CD4-positive, alpha-beta T cell (primary cell): ENCODE data around the gene KCNMB4. TPM values are rescaled to one million over a fixed set of nuclear protein-coding genes. Genes with fewer than 3 reads are reported as not detected.

Experiments used
- ATAC-seq: fragments of 200-7000 bp; cut with Tn5 transposase; one replicate; pipeline ENCODE4 v1.10.0; 2022; ENCODE audit warnings: mild to moderate bottlenecking; ENCODE audit not compliant: poor library complexity
- CTCF ChIA-PET: fragments of 350-600 bp; sonication (Branson Sonifier 250); formaldehyde crosslinking; loops from one replicate; lab custom pipeline; 2021; ENCODE audit warnings: antibody characterized with exemption, inconsistent platforms; lab: Charles Lee
- POLR2A ChIA-PET: fragments of 350-600 bp; sonication (Branson Sonifier 250); formaldehyde crosslinking; loops from one replicate; lab custom pipeline; 2021; ENCODE audit warnings: antibody characterized with exemption, inconsistent platforms; lab: Charles Lee
- DNase-seq, 14 experiments: peaks; one replicate each; pipeline ENCODE4 v3.0.0-alpha.2; 2013 to 2020; ENCODE audit warnings: mixed read lengths in 2 of 14
- H3K27ac ChIP-seq, 2 donors: one replicate each; pipeline versions ENCODE4 v1.5.1 to v1.7.0; 2013; ENCODE audit warnings: low read length in 2 of 2, low read depth in 1 of 2, mild to moderate bottlenecking in 1 of 2
- H3K27me3 ChIP-seq, 2 experiments: 1 replicate in 1 of 2; 2 replicates in 1 of 2; pipeline versions ENCODE4 v1.6.1 to v1.7.0; 2013; ENCODE audit warnings: low read length in 2 of 2, control low read depth in 1 of 2, mild to moderate bottlenecking in 1 of 2, moderate library complexity in 1 of 2; ENCODE audit not compliant: insufficient read depth in 2 of 2, control insufficient read depth in 1 of 2
- H3K36me3 ChIP-seq: one replicate; pipeline ENCODE4 v1.6.1; 2013; ENCODE audit warnings: low read length, control low read depth; ENCODE audit not compliant: insufficient read depth
- H3K4me1 ChIP-seq: one replicate; pipeline ENCODE4 v1.6.1; 2013; ENCODE audit warnings: low read length, control low read depth; ENCODE audit not compliant: insufficient read depth
- H3K4me3 ChIP-seq: one replicate; pipeline ENCODE4 v1.5.1; 2013; ENCODE audit warnings: mild to moderate bottlenecking, low read length, moderate library complexity
- H3K9me3 ChIP-seq, 2 experiments: 1 replicate in 1 of 2; 2 replicates in 1 of 2; pipeline versions ENCODE4 v1.6.1 to v1.7.0; 2013; ENCODE audit warnings: low read length in 2 of 2, mild to moderate bottlenecking in 2 of 2, control low read depth in 1 of 2, moderate library complexity in 1 of 2; ENCODE audit not compliant: control insufficient read depth in 1 of 2, insufficient read depth in 1 of 2
- H3K27ac Mint-ChIP-seq: one replicate; pipeline ENCODE4 v1.8.0; 2020; ENCODE audit warnings: mixed read lengths
- H3K27me3 Mint-ChIP-seq: one replicate; pipeline ENCODE4 v1.8.0; 2021; ENCODE audit warnings: mixed read lengths
- H3K36me3 Mint-ChIP-seq: one replicate; pipeline ENCODE4 v1.8.0; 2021; ENCODE audit warnings: low read depth, mixed read lengths
- H3K4me1 Mint-ChIP-seq: one replicate; pipeline ENCODE4 v1.8.0; 2021; ENCODE audit warnings: low read depth, mixed read lengths
- H3K4me3 Mint-ChIP-seq: one replicate; pipeline ENCODE4 v1.8.0; 2020; ENCODE audit warnings: mild to moderate bottlenecking, mixed read lengths
- H3K9me3 Mint-ChIP-seq: one replicate; pipeline ENCODE4 v1.8.0; 2020; ENCODE audit warnings: mixed read lengths
- CTCF ChIP-seq: fragments of 200-600 bp; IDR thresholded peaks from one replicate; pipeline ENCODE4 v1.8.0; 2022; ENCODE audit warnings: antibody characterized with exemption, mild to moderate bottlenecking
- intact Hi-C, 2 experiments: fragments of 100-400 bp; cut with DNase I in 1 of 2; cut with micrococcal nuclease in 1 of 2; formaldehyde crosslinking; loops; one replicate each; pipeline versions ENCODE4 v1.15.1 to v1.9.0; 2023 to 2025; cut with DNase I, micrococcal nuclease
- total RNA-seq, 174 experiments: library from RNA in 2 of 174; stranded (reverse) in 2 of 174; gene quantifications; one replicate each; pipeline ENCODE4 v1.2.3 and lab custom pipeline; 2021 to 2026

Gene KCNMB4
- total RNA-seq, 2 experiments from 2014 or later, result 0.53 to 0.71 TPM

DNA sequence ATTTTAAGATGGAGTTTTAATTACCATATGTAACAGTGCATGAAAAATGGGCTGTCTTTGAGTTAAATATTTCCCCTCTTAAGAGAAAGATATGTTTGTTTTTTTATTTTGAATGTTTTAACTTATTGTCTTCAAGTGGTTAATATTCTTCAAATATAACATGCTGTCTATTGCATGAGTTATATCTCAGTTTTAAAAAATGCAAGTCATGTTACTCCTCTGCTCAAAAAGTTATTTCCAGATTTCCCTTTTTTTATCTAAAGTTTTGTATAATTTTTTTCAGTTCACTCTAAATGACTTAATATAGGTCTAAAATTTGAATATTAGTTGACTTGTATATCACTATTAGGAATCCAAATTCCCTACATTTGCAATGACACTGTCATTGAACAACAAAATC, 5.9 kb upstream of the KCNMB4 start:
- CTCF ChIA-PET, result no interaction called here
- no peak overlapping the region for H3K27ac ChIP-seq
- no peaks in the 10 kb centered on the region for H3K9me3 ChIP-seq
- Mint-ChIP-seq H3K4me1 (peaks cover 17% of the 10 kb centered on the region), H3K36me3 (peaks cover 4% of the 10 kb centered on the region), H3K4me3 (no peak overlapping the region), H3K9me3 (no peaks in the 10 kb centered on the region), H3K27me3 (peaks cover 5% of the 10 kb centered on the region), H3K27ac (no peak overlapping the region)
- H3K27me3 ChIP-seq, result peaks cover 0 to 7% of the 10 kb centered on the region in 2 experiments
- POLR2A ChIA-PET, result interaction anchor here (0.6 kb wide), 1 partner anchor 142 kb away, joined by 3 read pairs; no protein-coding TSS in a partner anchor
- H3K4me3 ChIP-seq, result no peak overlapping the region
- ATAC-seq (no peak), DNase-seq (no peak)
- H3K4me1 ChIP-seq, result peaks cover 3% of the 10 kb centered on the region
- H3K36me3 ChIP-seq, result no peaks in the 10 kb centered on the region
- intact Hi-C loops, result loop anchor here in 1 of 2 experiments (10.0 kb wide), 2 partner anchors 775 to 1305 kb away; partner anchors contain the start of genes CCT2, THAP2 and ZFC3H1
- no peak for TF ChIP-seq CTCF

DNA sequence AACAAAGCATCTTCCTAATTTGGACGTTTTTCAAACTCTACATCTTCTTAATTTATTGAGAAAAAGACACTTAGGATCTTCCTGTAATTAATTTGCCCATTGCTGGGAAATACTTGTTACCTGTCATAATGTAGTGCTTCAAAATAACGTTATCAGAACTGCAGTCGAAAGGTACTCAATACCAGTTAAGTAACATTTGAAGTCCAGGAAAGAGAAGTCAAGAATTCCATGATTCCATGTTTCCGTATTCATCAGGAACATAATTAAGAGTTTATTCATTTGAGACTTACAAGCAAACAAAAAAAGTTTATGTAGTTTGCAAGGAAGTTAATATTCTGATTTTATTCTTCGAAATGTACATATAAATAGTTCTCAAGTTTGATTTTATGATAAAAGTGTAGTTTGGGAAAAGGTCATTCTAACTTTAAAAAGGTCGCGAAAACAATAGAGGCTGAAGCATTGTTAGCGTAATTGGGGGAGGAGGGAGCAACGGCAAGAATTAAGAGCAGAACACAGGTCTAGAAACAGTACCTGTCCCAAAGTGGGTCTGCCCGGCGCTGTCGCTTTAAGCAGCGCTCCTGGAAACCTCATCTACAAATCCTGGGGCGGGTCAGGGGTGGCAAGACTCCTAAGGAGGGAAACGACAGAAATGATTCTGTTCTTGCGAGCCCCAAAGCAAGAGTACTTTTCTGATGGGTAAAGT, 1.2 kb upstream of the KCNMB4 start:
- peaks cover 0 to 7% of the 10 kb centered on the region in 2 experiments for H3K27me3 ChIP-seq
- no peak for TF ChIP-seq CTCF
- Mint-ChIP-seq H3K36me3 (peaks cover 10% of the 10 kb centered on the region), H3K4me1 (peaks cover 33% of the 10 kb centered on the region), H3K9me3 (no peaks in the 10 kb centered on the region), H3K4me3 (peak overlapping the region; percentile 79), H3K27ac (peak overlapping the region; percentile 12), H3K27me3 (peaks cover 5% of the 10 kb centered on the region)
- H3K36me3 ChIP-seq, result no peaks in the 10 kb centered on the region
- H3K27ac ChIP-seq, result no peak overlapping the region
- CTCF ChIA-PET, result no interaction called here
- POLR2A ChIA-PET, result interaction anchor here (0.5 to 3.2 kb wide), 5 partner anchors 8 to 122 kb away, joined by 3 to 32 read pairs (median 8); partner anchors contain the start of gene CNOT2
- peak overlapping the region; percentile 63 for H3K4me3 ChIP-seq
- intact Hi-C loops, result loop anchor here in 1 of 2 experiments (2.0 to 10.0 kb wide), 3 partner anchors 122 to 1300 kb away; partner anchors contain the start of genes CCT2, CNOT2, THAP2 and ZFC3H1
- DNase-seq, result no peak
- ATAC-seq, result no peak
- H3K4me1 ChIP-seq, result peaks cover 18% of the 10 kb centered on the region
- H3K9me3 ChIP-seq, result no peaks in the 10 kb centered on the region

- Mint-ChIP-seq H3K4me3 (peak overlapping the region; percentile 79), H3K36me3 (peaks cover 10% of the 10 kb centered on the region), H3K9me3 (no peaks in the 10 kb centered on the region), H3K27ac (peak overlapping the region; percentile 12), H3K27me3 (peaks cover 5% of the 10 kb centered on the region), H3K4me1 (peaks cover 33% of the 10 kb centered on the region)
- Histone ChIP-seq H3K27ac (no peak overlapping the region), H3K36me3 (no peaks in the 10 kb centered on the region), H3K4me1 (peaks cover 18% of the 10 kb centered on the region), H3K27me3 (peaks cover 0 to 7% of the 10 kb centered on the region in 2 experiments), H3K9me3 (no peaks in the 10 kb centered on the region), H3K4me3 (peak overlapping the region; percentile 63)
- CTCF ChIA-PET, result no interaction called here
- POLR2A ChIA-PET, result interaction anchor here (0.5 to 3.2 kb wide), 4 partner anchors 8 to 122 kb away, joined by 3 to 32 read pairs (median 14); partner anchors contain the start of gene CNOT2
- no peak for ATAC-seq
- TF ChIP-seq CTCF, result no peak
- DNase-seq, result no peak
- intact Hi-C loops, result loop anchor here in 1 of 2 experiments (2.0 to 10.0 kb wide), 3 partner anchors 123 to 1299 kb away; partner anchors contain the start of genes CCT2, CNOT2, THAP2 and ZFC3H1
These were observed 767 bp upstream of the KCNMB4 start for GRCh38 chr12:70365398-70365647.
